Hindlimb muscle (tissue), 1 donor: ENCODE measurements around the gene BNIP5. TPM values are rescaled to one million over a fixed set of nuclear protein-coding genes. Genes with fewer than 3 reads are reported as not detected.
"Not testable (repeated sequence)": the region's sequence is repeated elsewhere in the genome, so short reads cannot be mapped to it uniquely, and the experiment has no call there.

Experiments used
- DNase-seq: peaks from one replicate; pipeline ENCODE4 v3.0.0-alpha.2; 2013
- polyA plus RNA-seq: library from polyadenylated mRNA; unstranded; fragments of 120-200 nt; gene quantifications from one replicate; pipeline ENCODE4 v1.2.1, GENCODE V29; 2013; ENCODE audit not compliant: insufficient read length

Gene BNIP5
- polyA plus RNA-seq, 1 donor: 0.28 TPM

DNA sequence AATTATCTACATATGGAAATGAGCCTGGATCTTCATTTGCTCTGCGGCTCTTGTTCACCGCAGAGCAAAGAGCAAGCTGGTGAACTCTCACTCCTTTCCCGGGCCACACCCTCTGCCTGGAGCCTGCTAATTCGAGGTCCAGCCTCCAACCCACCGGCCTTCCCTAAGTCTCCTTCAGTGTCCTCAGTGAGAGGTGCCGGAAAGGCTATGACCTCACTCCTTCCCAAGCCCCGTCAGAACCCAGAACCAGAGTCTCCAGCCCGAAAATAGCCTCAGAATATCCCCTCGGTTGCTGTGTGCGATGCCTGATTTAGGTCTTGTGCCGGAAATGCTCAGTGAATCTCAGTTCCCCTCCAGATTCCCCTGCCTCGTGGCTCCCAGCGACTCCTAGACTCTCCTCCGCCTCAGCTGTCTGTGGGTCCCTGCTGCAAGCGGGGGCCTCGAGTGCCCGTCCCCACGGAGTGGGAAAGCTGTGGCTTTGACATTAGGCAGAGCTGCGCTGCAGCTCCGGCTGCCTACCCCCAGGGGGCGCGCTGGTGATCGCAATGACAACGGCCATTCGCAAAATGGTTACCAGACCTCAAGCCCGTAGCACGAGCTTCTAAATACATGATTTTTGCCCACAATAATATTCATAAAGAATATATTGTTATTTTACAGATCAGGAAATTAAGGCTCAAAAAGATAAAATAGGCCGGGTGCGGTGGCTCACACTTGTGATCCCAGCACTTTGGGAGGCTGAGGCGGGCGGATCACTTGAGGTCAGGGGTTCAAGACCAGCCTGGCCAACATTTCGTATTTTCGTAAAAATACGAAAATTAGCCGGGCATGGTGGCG, 4.1 kb upstream of the BNIP5 start:
- peak; percentile 40 for DNase-seq

DNA sequence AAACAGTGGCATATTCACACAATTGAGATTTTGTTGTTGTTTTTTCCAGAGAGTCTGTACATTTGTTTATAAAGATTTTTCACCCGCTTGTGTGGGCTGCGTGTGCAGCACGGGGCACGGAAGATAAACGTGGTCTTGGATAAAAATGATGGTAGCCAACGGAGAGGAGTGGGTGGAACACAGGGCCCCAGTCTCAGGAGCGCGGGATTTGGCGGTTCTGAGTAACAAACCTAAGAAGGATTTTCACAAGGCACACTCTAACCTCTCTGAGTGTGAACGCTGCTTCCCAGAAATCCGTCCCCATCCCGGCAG, 3.6 kb upstream of the BNIP5 start:
- no peak for DNase-seq

DNA sequence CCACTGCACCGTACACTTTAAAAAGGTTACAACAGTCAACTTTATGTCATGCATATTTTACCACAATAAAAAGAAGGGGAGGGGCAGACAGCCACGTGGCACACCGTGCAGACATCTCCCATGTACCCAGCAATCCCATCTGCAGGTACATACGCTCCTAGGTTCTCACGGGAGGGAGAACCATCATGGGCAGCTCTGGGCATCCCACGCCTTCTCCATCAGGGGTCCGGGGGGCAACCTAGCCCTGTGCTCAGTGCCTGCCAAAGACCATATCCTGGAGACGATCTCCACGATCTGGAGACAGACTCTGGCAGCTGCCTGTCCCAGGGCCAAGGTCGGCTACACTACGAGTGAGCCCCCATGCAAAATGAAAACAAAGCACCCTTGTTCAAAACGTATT, 2.5 kb upstream of the BNIP5 start:
- no peak for DNase-seq

DNA sequence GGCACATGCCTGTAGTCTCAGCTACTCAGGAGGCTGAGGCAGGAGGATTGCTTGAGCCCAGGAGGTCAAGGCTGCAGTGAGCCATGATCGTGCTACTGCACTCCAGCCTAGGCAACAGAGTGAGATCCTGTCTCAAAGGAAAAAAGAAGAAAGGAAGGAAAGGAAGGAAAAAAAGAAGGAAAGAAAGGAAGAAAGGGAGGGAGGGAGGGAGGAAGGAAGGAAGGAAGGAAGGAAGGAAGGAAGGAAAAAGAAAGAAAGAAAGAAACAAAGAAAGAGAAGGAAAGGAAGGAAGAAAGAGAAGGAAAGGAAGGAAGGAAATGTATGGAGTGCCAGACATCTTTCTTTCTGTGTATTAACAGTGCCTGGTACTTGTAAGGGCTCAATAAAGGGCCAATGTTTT, 1.5 kb upstream of the BNIP5 start:
- not testable (repeated sequence) for DNase-seq

DNA sequence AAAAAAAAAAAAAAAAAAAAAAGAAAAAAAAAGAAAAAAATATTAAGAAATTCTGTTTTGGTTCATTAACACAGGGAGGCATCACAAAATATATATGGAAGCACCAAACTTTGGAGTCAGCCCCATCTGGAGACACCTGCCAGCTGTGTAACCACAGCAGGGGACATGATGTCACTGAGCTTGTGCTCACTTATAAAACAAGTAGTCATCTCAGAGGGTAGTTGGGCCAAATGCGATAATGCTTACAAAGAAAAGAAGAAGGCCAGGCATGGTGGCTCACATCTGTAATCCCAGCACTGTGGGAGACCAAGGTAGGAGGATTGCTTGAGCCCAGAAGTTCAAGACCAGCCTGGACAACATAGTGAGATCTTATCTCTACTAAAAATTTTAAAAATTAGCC, 1.1 kb upstream of the BNIP5 start:
- no peak for DNase-seq

DNA sequence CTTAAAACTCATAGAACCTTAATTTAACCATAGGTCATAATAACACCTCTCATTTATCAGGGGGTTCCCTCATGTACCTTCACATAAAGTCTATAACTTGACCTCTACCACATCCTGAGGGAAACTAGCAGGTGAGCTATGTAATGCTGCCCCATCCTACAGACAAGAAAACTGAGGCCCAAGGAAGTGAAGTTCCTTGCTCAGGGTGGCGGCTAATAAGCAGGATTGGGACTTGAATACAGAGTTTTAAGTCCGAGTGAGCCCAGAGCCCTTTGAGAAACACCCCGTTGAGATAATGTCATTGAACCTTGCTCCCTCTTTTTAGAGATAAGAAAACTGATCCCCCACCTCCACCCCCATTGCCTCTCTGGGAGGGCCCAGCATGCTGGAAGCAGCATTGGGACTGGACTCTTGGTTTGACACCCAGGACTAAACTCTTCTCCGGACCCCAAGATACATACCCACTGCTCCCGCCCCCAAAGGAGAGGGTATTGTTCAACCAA, 429 bp downstream of the BNIP5 start:
- DNase-seq: no peak

DNA sequence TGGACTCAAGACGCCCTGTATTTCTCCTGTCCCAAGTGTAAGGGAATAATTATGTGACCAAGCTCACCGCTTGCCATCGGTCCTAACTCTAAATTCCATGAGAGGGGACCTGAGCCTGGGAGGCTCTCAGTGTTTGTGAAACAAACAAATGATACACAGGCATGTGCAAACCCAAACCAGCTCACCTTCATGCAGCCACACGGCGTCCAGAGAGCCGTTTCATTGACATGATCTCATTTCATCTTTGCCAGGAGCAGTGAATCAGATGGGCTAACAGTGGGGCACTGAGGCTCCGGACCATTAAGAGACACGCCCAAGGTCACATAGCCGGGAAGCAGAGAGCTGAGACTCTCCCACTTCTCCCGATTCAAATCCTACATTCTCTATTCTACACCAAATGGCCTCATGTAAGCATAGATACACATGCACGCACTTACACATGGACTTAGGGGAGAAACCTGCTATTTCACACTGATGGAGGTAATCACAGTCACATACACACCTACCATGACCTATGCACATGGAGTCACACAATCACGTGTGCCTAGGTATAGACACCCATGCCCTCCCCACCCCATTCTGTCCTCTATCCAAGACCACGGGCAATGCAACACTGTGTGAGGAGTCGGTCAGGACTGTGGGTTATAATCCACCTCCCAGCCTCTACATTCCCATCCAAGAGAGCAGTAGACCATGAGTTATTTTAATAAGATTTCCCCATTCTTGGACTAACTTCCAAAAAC, 1.1 kb downstream of the BNIP5 start:
- DNase-seq: no peak

DNA sequence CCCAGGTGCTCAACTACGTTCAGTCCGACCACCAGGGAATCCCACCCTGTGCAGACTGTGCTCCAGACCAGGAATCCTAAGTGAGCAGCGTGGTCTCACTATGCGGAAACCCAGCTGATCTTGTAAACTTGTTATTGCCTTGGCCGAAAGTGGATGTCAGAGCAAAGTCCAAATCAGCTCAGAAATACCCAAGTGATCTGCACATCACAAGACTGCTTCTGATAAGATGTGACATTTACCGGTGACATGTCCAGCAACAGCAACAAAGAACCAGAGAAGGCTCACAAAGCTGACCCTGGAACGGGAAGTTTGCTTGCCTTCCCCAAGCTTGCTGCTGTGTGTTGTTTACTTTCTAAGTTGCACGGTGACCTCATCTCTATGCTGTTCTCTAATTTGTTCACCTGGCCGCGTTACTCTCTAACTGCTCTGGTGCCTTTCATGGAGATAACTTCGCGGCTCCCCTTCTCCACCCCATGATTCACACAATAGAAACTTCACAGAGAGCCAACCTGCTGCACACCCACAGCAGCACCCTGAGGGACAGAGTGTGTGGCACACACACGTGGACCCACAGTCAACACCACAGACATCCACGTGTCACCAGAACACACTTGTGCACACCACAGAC, 1.7 kb downstream of the BNIP5 start:
- DNase-seq: no peak

DNA sequence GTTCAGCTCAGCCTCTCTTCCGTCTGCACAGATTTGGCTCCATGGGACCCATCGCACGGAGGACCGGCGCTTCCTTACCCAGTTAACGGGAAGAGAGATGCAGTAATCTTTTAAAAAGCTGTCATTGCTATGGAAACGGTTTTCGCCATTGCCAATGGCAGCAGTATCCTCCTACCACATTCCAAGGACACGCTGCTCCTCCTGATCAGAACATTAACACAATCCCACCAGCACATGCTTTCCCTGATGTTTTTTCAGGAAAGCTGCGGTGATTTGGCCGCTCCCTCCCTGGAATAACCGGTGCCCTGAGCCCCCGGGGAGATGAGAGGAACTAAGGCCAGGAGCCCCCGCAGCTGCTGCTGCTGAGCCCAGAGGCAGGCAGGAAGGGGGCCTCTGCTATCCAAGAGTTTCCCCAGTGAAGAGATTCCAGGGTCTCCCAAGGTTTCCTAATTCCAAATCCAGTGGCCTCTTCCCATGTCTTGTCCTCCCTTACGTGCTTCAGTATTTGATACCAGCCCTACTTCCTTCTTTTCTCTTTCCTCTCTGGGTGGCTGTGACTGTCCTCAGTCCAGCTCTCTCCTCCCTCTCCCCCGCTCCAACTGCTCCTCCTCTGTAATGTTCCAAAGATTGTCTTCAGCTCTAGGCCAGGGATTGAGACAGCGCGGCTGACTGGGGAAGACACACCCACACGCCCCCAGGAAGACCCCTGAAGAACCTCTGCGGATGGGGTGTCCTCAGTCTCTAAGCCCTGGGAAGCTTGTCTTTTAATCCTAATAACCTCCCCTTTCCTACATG, 2.6 kb downstream of the BNIP5 start:
- peak; percentile 48 for DNase-seq

DNA sequence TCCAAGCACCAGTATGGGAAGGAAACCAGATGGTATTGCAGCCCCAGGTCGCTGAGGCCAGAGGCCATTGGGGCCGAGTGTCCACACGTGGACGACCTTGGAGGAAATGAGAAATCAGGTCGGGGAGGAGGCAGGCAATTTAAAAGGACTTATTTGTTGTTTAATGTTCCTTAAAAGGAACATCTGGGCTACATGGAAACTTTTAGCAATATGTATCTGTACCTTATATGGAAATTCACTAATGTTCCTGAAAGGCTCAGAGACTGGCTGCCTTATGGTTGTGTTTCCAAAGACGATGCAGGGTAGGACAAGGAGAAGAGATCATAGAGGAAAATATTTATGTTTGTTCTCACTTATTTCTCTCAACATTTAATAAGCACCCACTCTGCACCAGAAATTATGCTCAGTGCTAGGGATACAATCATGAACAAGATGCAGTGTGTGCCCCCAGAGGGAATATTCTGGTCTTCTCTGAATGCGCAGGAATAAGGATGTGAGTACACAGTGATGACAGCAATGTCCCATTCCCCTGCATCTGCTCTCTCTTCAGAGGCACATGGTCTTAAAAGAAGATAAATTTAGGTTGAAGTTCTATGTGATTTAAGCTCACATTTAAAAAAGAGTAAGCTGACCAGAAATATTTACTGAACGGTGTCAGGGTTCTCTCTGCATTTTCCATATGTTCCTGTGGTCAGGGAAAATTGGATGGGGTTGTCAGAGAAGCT, 3.4 kb downstream of the BNIP5 start:
- DNase-seq: no peak

DNA sequence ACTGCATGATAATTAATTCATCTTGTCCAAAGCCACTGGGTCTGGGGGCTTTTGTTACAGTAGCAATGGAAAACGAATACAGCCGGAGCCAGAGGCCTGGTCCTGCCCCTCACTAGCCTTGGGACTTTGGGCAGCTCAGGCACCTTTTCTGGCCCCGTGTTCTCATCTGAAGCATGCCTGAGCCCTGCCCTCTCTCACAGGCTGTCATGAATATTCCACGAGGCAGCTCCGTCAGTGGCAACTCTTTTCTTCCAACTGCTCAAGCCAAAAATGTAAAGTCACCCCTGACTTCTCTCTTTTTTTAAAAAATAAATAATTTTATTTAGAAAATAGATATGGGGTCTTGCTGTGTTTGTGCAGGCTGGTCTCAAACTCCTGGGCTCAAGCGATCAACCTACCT, 5.3 kb downstream of the BNIP5 start:
- DNase-seq: no peak

DNA sequence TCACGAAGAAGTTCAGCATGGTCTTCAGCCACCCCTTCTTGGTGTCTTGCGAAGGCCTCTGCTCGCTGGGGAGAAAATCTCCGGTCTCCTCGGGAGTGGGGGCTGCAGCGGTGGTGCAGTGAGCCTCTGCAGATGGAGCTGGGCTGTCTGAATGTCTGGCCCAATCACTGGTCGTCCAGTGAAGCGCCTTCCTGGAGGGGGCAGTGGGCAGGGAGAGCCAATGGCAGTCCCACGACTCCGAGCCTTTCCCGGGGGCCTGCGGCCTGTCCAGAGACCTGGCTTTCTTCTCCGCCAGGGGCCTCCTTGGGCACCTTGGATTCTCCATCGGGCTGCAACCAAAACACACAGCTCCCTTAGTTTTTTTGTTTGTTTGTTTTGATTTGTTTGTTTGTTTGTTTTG, 6.3 kb downstream of the BNIP5 start:
- no peak for DNase-seq

DNA sequence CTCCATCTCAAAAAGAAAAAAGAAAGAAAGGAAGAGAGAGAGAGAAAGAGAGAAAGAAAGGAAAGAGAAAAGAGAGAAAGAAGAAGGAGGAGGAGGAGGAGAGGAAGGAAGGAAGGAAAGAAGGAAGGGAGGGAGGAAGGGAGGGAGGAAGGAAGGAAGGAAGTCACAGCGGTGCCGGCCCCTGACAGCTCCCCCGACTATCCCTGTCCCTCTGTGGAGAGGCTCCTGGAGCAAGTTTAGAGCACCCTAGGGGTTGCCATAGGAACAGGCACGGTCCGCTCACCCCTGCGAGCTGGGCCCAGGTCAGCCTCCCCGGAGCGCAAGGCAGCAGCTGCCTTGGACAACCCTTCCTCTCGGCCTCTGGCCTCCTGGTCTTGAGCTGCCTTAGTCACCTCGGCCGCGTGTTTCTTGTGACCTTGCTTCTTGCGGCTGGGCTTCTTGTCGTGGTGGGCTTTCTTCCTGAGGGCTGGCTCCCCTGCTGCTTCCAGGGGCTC, 6.8 kb downstream of the BNIP5 start:
- no peak for DNase-seq

DNA sequence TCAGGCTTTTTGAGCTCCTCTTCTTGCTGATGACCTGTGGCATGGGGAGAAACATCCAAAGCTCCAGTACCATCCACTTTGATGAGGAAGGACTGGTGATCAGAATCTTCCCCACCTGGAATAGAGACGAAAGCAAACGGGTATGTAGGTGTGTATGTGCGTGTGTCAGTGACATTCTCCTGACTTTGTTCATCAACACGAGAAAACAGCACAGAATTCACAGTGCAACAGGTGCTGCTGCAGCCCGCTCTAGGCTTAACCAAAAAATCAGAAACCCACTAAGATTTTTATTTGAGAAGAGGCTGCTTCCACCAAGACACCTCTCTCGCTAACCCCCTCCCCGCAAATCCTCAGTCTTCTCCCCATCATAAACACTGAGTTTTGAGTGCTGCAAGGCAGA, 8.1 kb downstream of the BNIP5 start:
- no peak for DNase-seq

DNA sequence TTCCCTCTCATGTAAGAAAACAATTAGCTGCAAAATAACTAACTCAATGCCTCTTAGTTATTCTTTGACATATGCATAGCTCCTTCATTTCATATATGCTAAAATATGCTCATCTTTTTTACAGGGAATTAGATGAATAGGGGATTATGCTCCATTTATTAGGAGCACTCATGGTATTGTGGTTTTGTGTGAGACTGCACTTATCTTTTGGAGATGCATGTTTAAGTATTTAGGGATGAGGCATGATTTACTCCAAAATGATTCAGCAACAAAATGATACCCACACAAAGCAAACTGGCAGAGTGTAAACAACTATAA, 8.8 kb downstream of the BNIP5 start:
- no peak for DNase-seq

DNA sequence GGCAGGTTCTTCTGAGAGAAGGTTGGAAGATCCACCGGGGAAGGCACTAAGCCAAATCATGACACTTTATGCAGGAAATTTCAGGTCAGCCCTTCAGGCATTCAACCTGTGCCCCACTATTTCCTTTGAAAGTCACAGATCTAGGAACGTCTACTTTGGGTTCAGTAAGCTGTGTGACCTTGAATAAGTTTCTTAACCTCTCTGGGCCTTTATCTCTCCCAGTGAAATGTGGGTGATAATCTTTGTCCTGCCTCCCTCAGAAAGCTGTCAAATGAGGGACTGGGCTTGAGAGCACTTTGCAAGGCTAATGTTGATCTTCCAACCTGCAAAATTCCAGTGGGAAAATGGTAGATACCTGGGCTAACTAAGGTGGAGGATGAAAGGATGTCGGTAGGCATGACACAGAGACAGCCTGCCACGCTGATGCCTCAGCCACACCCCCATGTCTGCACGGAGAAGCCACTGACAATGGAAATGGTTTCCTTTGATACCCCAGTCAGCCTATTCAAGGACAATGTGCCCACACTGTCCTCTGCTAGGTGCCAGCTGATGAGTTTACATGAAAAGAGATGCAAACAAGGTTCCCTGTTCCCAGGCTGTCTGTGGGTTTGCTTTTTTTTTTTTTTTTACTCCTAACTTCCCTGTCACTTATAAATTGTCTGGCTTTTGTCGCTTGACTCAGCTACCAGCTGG, 9.3 kb downstream of the BNIP5 start:
- no peak for DNase-seq

DNA sequence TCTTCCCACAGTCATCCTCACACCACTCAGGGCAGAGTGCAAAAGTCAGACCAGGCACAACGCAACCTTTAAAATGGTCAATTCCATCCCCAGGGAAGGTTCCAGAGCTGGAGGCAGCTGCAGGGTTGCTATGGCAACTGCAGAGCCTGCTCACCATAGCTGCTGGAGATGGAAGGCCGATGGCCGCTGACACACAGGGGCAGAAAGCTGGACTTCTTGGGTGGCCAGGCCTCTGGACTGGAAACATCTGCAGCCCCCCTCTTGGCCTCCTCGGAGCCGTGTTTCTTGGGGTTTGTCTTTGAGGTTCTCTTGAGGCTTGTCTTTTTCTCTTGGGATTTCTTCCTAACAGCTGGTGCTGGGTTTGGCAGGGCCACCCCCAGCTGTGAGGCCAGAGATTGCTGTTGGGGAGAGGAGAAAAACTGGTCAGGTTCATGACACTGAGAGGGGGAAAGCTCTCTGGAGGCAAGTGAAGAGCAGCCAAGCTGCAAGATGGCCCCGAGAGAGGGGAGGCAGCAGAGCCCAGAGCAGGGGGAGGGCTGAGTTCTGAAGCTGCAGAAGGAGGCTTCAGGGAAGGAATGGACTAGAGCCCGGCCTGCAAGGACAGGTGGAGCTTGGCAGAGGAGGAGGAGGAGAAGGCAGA, 10.2 kb downstream of the BNIP5 start:
- DNase-seq: peak; percentile 49

DNA sequence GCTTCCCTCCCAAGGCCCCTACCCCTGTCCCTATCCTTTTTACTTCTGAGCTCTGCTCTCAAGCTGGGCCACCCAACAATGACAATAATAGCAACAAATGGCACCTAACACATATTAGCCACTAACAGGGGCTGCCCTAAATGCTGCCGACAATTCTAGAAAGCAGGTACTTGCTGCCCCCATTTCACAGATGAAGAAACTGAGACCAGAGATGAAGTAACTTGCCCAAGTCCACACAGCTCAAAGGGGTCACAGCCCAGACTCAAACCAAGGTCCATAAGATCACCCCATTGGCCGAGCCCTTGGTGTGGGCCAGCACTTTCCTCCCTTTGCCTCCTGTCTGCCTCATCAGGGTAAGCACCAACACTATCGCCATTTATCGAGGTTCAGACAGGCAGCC, 12.0 kb downstream of the BNIP5 start:
- DNase-seq: no peak

DNA sequence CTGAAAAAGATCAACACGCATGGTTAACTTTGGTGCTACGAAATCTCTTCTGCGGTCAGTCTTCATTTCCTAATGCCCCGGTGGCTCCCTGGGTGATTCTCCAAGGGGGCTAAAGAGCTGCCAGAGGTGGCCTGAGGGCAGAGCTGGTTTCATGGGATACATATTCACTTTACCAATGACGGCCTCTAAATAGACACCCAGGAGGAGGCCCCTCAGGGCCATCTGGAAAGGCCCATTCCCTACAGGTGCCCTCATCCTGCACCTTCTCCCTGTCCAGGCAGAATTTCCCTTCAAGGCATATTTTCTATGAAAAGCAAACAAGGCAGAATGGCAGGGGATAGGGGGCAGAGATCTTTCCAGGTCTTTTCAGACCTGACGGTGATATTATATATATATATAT, 12.5 kb downstream of the BNIP5 start:
- DNase-seq: no peak

DNA sequence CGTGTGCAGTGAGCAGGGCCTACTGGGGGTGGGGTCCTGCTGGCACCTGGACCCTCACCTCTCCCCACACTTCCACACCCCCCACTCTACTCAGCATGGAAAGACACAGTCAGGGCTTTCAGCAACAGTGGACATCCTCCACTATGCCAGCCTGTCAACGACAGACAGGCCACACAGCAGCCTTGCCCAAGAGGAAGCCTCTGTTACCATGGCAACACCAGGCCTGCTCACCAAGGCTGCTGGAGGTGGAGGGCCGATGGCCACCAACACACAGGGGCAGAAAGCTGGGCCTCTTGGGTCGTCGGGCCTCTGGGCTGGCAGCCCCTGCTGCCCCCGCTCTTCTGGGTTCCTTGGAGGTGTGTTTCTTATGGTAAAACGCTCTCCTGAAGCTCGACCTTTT, 13.6 kb downstream of the BNIP5 start:
- no peak for DNase-seq

DNA sequence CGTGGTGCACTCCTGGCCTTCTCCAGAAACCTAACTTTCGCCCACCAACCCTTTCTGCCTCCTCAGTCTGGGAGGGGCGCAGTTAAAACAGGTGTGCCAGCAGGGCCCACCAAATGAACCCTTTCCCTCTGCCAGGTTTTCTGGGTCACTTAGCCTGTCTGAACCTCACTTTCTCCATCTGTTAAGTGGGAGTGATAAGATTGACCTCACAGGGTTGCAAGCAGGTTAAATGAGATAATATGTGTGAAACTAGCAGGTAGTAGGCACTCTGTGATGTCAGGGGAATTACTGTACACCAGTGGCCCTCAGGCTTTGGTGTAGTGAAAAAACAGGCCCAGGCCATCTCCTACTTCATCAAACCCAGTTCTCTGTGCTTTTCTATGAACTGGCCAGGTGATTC, 14.1 kb downstream of the BNIP5 start:
- no peak for DNase-seq
